HG03432 (cell line): ENCODE measurements around the gene SERPINI2.
"Not testable (repeated sequence)": the region's sequence is repeated elsewhere in the genome, so short reads cannot be mapped to it uniquely, and the experiment has no call there.

Experiments
- ATAC-seq: cut with Tn5 transposase; IDR thresholded peaks from one replicate; pipeline ENCODE4 v1.9.1; 2021; ENCODE audit warnings: mild to moderate bottlenecking, moderate library complexity; ENCODE audit not compliant: unreplicated experiment

The SERPINI2 gene

DNA sequence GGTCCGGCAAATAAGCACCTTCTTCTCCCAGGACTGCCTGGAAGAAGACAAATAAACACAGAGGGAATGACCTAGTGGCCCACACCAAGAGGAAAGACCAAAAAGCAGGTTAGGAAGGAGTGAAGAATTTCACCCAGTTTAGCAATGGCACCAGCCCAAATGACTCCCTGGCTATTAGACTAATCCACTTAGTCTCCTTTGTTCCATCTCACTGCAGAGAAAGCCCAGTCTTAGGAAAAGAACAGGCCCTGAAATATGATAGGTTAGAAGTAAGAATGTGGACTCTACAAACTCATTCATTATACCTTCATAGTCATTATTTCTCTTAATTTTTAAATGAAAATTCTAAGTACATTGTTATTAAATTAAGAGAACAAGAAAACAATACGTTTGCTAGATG is 23.2 kb downstream of the SERPINI2 start:
- no peak for ATAC-seq

DNA sequence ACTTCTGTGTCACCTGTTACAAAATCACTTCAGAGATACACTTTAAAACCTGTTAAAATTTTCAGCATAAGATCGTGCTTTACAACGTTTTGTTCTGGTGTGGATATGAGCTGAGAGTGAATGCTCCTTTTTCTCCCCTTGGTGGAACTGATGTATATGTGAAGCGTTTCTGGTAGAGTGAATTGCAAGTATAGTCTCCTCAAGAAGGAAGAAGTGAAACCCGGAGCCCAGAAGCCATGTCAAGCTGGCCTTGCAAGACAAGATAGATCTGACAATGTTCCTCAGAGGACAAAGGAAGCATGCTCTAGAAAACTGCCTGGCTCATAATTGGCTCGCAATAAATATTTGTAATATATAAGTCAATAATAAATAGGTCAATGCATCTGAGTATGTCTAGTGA is 23.6 kb downstream of the SERPINI2 start:
- peak; percentile 53 for ATAC-seq

DNA sequence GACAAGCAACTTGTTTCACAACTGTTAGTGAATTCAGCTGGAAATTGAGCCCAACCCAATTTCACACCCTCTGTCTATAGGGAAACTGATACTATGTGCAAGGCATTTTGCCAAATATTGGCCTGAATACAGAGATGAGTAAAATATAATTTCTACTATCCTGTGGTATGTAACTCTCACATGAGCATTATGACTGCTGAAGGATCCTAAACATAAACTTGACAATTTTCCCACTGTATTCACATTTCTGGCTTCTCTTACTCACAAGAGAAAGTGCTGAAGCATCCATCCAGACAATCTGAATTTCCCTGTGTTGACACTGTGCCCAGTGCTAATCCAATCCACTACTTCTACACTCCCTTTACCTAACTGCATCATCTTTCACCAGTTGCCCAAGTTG is 28.4 kb downstream of the SERPINI2 start:
- ATAC-seq: no peak

DNA sequence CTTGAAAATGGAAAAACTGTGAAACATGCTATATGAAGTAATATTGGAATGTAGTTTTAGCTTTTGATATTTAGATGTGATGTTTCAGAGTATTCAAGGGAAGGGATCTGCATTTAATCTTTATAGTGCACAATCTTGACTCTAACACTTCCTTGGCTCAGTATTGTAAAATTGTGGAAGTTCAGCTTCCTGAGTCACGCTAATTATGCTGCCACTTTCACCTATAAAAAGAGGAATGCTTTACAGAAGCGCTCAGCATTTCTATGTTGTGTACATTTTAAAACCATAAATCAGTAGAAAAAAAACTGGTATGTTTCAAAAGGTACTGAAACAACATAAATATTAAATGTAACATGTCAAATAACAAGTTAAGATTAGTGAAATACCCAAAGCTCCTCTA is 32.6 kb downstream of the SERPINI2 start:
- no peak for ATAC-seq

DNA sequence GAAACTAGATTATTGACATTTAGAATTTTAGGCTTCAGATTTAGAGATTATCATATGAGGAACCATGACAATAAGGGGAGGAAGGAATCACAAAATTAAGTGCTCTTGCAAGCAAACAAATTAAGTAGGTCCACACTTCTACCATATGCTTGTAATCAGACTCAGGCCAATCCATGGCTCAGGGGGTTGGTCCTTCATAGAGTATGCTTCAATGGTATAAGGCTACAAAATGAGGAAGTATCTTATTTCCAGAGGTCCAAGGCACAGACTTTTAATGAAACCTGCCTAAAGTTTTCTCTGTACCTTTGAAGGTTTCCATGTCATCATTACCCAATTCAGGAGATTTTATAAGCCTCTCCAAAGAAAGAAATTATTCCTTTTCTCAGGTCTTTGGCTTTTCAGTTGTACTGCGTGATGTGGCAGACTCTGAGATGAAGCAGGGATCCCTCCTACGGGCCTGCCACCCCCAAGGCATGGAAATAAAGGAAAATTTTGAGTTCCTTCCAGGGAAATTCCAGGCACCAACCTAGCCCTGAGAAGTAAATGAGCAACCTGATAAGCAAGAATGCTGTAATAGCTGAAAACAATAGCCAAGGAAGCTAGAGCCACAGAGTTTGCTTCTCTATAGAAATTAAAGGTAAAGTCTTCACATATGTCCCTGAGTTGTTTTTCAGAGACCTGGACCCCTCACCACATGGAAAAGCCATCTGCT is 36.3 kb downstream of the SERPINI2 start:
- ATAC-seq: no peak

DNA sequence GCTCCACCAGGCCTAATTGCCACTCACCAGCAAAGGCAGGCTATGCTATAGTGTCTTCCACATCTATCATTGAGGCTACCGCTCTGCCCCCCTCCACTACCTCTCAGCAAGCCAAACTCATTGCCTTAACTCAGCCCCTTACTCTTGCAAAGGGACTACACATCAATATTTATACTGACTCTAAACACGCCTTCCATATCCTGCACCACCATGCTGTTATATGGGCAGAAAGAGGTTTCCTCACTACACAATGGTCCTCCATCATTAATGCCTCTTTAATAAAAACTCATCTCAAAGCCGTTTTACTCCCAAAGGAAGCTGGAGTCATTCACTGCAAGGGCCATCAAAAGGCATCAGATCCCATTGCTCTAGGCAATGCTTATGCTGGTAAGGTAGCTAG is 46.9 kb downstream of the SERPINI2 start:
- not testable (repeated sequence) for ATAC-seq

DNA sequence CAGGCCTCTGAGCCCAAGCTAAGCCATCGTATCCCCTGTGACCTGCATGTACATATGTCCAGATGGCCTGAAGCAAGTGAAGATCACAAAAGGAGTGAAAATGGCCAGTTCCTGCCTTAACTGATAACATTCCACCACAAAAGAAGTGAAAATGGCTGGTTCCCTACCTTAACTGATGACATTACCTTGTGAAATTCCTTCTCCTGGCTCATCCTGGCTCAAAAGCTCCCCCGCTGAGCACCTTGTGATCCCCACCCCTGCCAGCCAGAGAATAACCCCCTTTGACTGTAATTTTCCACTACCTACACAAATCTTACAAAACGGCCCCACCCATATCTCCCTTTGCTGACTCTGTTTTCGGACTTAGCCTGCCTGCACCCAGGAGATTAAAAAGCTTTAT is 51.4 kb downstream of the SERPINI2 start:
- not testable (repeated sequence) for ATAC-seq

DNA sequence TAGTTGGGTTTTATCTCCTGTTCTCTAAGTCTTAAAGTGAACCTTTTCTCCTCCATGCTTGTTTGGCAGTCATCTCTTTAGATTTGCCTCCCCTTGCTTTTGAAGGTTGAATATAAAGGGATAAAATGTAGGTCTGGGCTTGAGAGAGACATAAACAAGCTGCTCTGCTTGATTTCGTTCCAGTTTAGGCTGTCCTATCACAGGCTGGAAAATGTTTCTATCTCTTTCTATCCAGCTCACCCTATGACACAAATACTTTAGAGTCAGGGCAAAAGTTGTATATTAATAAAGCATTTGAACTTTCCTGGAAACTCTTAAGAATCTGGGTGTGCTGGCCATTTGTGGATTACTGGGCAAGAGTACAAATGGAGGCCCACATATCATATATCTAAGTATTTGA is 64.2 kb downstream of the SERPINI2 start:
- no peak for ATAC-seq

DNA sequence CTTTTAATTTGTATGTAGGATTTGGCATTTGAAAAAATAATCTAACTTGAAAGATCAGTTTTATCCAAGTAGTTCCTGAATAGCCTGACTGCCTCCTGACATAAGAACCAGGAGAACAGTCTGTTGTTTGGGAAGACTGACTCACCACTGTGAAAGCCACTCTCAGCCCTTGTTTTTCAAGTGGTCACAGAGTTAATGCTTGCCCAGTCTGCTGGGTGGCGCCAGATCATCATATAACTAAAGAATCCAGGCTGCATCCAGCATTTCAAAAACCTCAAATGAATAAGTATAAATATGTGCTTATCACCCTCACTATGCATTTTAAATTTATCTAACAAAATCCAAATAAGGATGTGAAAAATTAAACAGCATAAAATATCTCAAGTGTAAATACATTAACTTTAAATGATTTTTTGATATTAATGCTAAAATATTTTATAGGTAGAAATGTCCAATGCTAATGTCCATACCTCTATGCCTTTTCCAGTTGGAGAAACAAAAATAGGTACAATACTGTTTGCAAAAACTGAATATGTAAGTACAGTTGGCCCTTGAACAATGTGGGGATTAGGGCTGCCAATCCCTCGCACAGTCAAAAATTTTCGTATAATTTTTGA is 66.9 kb downstream of the SERPINI2 start:
- ATAC-seq: peak; percentile 54

DNA sequence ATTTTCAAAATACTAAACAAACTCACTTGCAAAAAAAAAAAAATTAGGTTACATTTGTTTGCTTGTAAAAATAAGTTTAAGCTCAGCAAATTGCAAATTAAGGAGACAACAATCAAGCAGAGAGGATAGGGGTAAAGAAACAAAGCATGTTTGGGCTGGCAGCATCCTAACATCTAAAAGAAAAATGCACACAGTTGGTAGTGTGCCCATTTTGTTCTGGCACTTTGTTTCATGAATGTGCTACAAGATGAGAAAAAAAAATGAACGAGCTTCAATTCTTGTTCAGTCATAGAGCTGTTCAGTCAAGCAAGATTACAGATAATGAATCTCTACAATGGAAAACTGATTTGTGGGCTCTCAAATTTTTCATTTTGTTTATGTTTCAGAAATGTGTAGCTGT is 76.0 kb downstream of the SERPINI2 start:
- no peak for ATAC-seq

DNA sequence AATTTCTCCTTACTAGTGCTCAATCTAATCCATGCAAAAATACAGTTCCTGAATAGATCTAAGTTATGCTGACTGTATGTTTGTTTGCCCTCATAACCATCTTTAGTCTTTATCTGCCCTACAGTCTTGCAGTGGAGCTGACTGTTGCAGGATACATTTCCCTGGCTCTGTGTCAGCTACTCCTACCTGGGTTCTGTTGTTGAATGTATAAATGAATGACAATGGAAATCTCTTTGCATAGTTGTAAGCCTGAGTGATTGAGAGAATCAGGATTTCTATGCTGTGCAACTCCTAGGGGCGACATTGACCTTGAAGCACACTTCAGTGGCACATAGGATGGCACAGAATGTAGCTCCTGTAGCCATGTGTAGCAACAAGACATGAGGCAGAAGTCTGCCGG is 77.8 kb downstream of the SERPINI2 start:
- ATAC-seq: no peak

DNA sequence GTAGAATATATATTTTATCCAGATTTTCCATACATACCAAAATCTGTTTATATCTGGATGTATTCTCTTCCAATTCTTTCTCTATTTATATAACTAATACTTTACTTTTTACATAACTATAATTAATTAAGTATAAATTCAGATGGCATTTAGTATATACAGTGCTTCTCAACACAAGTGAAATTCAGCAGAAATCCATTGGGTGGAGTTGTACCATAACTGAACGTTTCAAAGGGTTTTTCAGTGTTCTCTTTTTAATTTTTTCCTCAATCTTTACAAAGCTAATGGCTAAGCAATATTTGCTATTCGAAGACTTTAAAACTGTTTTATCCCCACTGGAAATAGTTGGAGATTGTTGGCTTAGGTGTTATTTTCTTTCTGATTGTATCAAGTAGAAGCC is 79.8 kb downstream of the SERPINI2 start:
- no peak for ATAC-seq
